Posterior cingulate gyrus (tissue), 11 donors: Measurements from ENCODE around the gene ATP6V0E2.

ENCODE experiments used
- DNase-seq, 10 donors: peaks; one replicate each; pipeline versions ENCODE4 v3.0.0 to v3.0.0-alpha.2; 2020 to 2021; ENCODE audit warnings: mixed read lengths in 3 of 10
- intact Hi-C: fragments of 100-400 bp; cut with DNase I; formaldehyde crosslinking; loops from one replicate; pipeline ENCODE4 v1.15.1; 2023

Gene ATP6V0E2

GRCh38 chr7:149873970-149874643 lies 338 bp downstream of the ATP6V0E2 start:
- intact Hi-C loops, result loop anchor here (1.0 to 10.0 kb wide), 2 partner anchors 36 to 511 kb away; partner anchors contain the start of gene ZNF862
- DNase-seq, result peak in 1 of 10 donors; percentile 74

GRCh38 chr7:149874644-149875028 lies 867 bp downstream of the ATP6V0E2 start:
- intact Hi-C loops, result loop anchor here (10.0 kb wide), 1 partner anchor 510 kb away; no protein-coding TSS in a partner anchor
- peak in 1 of 10 donors; percentile 74 for DNase-seq

GRCh38 chr7:149875396-149875795 lies 1.6 kb downstream of the ATP6V0E2 start:
- no peak for DNase-seq
- intact Hi-C loops, result loop anchor here (10.0 kb wide), 1 partner anchor 509 kb away; no protein-coding TSS in a partner anchor

- intact Hi-C loops, result loop anchor here (10.0 kb wide), 1 partner anchor 507 kb away; no protein-coding TSS in a partner anchor
- no peak for DNase-seq
Observed at GRCh38 chr7:149877890-149878522, 4.2 kb downstream of the ATP6V0E2 start.

- DNase-seq, result peak in 1 of 10 donors; percentile 77
- intact Hi-C loops, result loop anchor here (10.0 kb wide), 1 partner anchor 506 kb away; no protein-coding TSS in a partner anchor
Observed at GRCh38 chr7:149878523-149878921, 4.8 kb downstream of the ATP6V0E2 start.

- peak in 1 of 10 donors; percentile 77 for DNase-seq
- intact Hi-C loops, result loop anchor here (10.0 kb wide), 1 partner anchor 505 kb away; no protein-coding TSS in a partner anchor
Observed at GRCh38 chr7:149879271-149879743, 5.5 kb downstream of the ATP6V0E2 start.

GRCh38 chr7:149879766-149880637 lies 6.2 kb downstream of the ATP6V0E2 start:
- peak in 3 of 10 donors; percentile 59 to 79 (median 70) for DNase-seq
- intact Hi-C loops, result loop anchor here (10.0 kb wide), 1 partner anchor 505 kb away; no protein-coding TSS in a partner anchor

- peak; percentile 63 to 96 (median 71) for DNase-seq
Observed at GRCh38 chr7:149880638-149881311, 7.0 kb downstream of the ATP6V0E2 start.

GRCh38 chr7:149881328-149882247 lies 7.8 kb downstream of the ATP6V0E2 start:
- peak in 2 of 10 donors; percentile 62 to 69 for DNase-seq
- intact Hi-C loops, result loop anchor here (2.0 kb wide), 1 partner anchor 165 kb away; no protein-coding TSS in a partner anchor

More at GRCh38 chr7:149880638-149881311, 7.0 kb downstream of the ATP6V0E2 start:
- intact Hi-C loops, result no loop called here

- peak in 5 of 10 donors; percentile 44 to 92 (median 62) for DNase-seq
- intact Hi-C loops, result loop anchor here (2.0 kb wide), 1 partner anchor 164 kb away; no protein-coding TSS in a partner anchor
Observed at GRCh38 chr7:149882248-149883047, 8.7 kb downstream of the ATP6V0E2 start.

GRCh38 chr7:149883048-149883438 lies 9.3 kb downstream of the ATP6V0E2 start:
- intact Hi-C loops, result loop anchor here (2.0 kb wide), 1 partner anchor 164 kb away; no protein-coding TSS in a partner anchor
- peak in 1 of 10 donors; percentile 62 for DNase-seq

- DNase-seq, result peak; percentile 54 to 95 (median 77)
- intact Hi-C loops, result loop anchor here (2.0 kb wide), 1 partner anchor 163 kb away; no protein-coding TSS in a partner anchor
Observed at GRCh38 chr7:149883452-149883861, 9.7 kb downstream of the ATP6V0E2 start.

- no peak for DNase-seq
- intact Hi-C loops, result no loop called here
Observed at GRCh38 chr7:149884016-149884415, 10.2 kb downstream of the ATP6V0E2 start.

GRCh38 chr7:149884541-149884940 lies 10.8 kb downstream of the ATP6V0E2 start:
- DNase-seq, result peak in 2 of 10 donors; percentile 74 to 77

GRCh38 chr7:149885191-149886017 lies 11.6 kb downstream of the ATP6V0E2 start:
- DNase-seq, result peak in 3 of 10 donors; percentile 69 to 81 (median 75)
- intact Hi-C loops, result no loop called here

More at GRCh38 chr7:149884541-149884940, 10.8 kb downstream of the ATP6V0E2 start:
- intact Hi-C loops, result no loop called here

- DNase-seq, result no peak
- intact Hi-C loops, result no loop called here
Observed at GRCh38 chr7:149886018-149886415, 12.2 kb downstream of the ATP6V0E2 start.
